ENCODE measurements around the gene C2orf72. TPM values are rescaled to one million over a fixed set of nuclear protein-coding genes. Genes with fewer than 3 reads are reported as not detected.
"Not testable (repeated sequence)": the region's sequence is repeated elsewhere in the genome, so short reads cannot be mapped to it uniquely, and the experiment has no call there.

C2orf72 gene
- total RNA-seq, 1 donor from 2014 or later = 0.05 TPM

DNA sequence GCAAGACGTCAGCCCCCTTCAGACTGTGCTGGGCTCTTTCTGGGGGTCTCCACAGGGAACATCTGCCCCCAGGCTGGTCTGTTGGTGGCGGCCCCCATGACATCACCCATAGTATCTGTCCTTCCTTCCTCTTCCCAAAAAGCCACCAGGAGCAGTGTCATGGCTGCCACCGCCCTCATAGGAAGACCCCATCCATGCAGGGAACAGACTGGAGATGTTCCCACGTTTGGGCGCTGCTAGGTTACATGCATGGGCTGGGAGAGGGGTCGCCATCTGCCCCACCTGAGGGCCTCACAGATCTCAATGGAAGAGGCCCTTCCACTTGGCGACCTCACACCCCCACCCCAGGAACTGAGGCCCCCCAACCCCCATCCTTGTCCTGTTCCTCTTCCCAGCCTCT is 36.3 kb upstream of the C2orf72 start:
- H3K27me3 ChIP-seq (ENCODE audit: low read depth) = peaks cover 68% of the 10 kb centered on the region
- no peaks in the 10 kb centered on the region for H3K36me3 ChIP-seq
- TF ChIP-seq, protein P1, sequence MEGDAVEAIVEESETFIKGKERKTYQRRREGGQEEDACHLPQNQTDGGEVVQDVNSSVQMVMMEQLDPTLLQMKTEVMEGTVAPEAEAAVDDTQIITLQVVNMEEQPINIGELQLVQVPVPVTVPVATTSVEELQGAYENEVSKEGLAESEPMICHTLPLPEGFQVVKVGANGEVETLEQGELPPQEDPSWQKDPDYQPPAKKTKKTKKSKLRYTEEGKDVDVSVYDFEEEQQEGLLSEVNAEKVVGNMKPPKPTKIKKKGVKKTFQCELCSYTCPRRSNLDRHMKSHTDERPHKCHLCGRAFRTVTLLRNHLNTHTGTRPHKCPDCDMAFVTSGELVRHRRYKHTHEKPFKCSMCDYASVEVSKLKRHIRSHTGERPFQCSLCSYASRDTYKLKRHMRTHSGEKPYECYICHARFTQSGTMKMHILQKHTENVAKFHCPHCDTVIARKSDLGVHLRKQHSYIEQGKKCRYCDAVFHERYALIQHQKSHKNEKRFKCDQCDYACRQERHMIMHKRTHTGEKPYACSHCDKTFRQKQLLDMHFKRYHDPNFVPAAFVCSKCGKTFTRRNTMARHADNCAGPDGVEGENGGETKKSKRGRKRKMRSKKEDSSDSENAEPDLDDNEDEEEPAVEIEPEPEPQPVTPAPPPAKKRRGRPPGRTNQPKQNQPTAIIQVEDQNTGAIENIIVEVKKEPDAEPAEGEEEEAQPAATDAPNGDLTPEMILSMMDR (IDR thresholded peaks at IDR 0.05; ENCODE audit: borderline replicate concordance) = no peak

GRCh38 chr2:231001921-231002320 is 35.4 kb upstream of the C2orf72 start:
- H3K27ac ChIP-seq (replicated peaks) = no peak overlapping the region
- H3K27me3 ChIP-seq (ENCODE audit: low read depth) = peaks cover 59% of the 10 kb centered on the region
- H3K9me3 ChIP-seq (replicated peaks) = no peaks in the 10 kb centered on the region
- no peak for DNase-seq
- TF ChIP-seq, protein P1 (IDR thresholded peaks at IDR 0.05; ENCODE audit: borderline replicate concordance) = no peak
- no peaks in the 10 kb centered on the region for H3K36me3 ChIP-seq
- no peak overlapping the region for H3K4me3 ChIP-seq
- intact Hi-C loops (cut with micrococcal nuclease) = no loop called here
- H3K4me1 ChIP-seq = no peaks in the 10 kb centered on the region

More for the DNA sequence above, 36.3 kb upstream of the C2orf72 start:
- Histone ChIP-seq H3K27ac (replicated peaks) (no peak overlapping the region), H3K4me3 (no peak overlapping the region), H3K9me3 (replicated peaks) (no peaks in the 10 kb centered on the region), H3K4me1 (no peaks in the 10 kb centered on the region)
- no peak for DNase-seq
- intact Hi-C loops (cut with micrococcal nuclease) = no loop called here

GRCh38 chr2:231002641-231003040 is 34.7 kb upstream of the C2orf72 start:
- DNase-seq = no peak
- H3K4me3 ChIP-seq = no peak overlapping the region
- intact Hi-C loops (cut with micrococcal nuclease) = no loop called here
- H3K9me3 ChIP-seq (replicated peaks) = no peaks in the 10 kb centered on the region
- peaks cover 58% of the 10 kb centered on the region for H3K27me3 ChIP-seq (ENCODE audit: low read depth)
- H3K36me3 ChIP-seq = no peaks in the 10 kb centered on the region
- H3K4me1 ChIP-seq = no peaks in the 10 kb centered on the region
- H3K27ac ChIP-seq (replicated peaks) = no peak overlapping the region
- TF ChIP-seq, protein P1 (IDR thresholded peaks at IDR 0.05; ENCODE audit: borderline replicate concordance) = no peak

DNA sequence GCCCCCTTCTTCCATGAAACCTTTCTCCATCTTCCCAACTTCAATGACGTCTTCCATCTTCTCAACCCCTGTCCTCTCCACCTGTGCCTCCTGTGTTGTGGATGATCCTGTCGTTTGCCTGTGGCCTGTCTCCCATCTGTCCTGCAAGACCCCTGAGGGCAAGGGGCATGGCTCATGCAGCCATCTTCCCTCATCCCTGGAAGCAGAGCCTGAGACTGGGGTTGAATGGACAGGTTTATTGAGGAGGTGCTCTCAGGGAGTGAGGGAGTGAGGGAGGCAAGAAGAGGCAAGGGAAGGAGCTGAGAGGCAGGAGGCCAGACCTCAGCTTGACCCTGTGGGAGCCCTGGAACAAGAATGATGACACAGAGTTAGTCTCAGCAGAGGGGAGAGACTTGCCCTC is 34.1 kb upstream of the C2orf72 start:
- TF ChIP-seq, protein P1 (IDR thresholded peaks at IDR 0.05; ENCODE audit: borderline replicate concordance) = no peak
- intact Hi-C loops (cut with micrococcal nuclease) = no loop called here

GRCh38 chr2:231004930-231005329 is 32.4 kb upstream of the C2orf72 start:
- H3K27ac ChIP-seq (replicated peaks); intact Hi-C loops (cut with micrococcal nuclease); H3K9me3 ChIP-seq (replicated peaks); H3K4me1 ChIP-seq; H3K36me3 ChIP-seq; H3K4me3 ChIP-seq; DNase-seq: not testable (repeated sequence)
- peaks cover 60% of the 10 kb centered on the region for H3K27me3 ChIP-seq (ENCODE audit: low read depth)

More for the DNA sequence above, 34.1 kb upstream of the C2orf72 start:
- Histone ChIP-seq H3K36me3 (no peaks in the 10 kb centered on the region), H3K27ac (replicated peaks) (no peak overlapping the region), H3K4me1 (no peaks in the 10 kb centered on the region), H3K27me3 (ENCODE audit: low read depth) (peaks cover 64% of the 10 kb centered on the region), H3K4me3 (no peak overlapping the region), H3K9me3 (replicated peaks) (no peaks in the 10 kb centered on the region)
- no peak for DNase-seq

DNA sequence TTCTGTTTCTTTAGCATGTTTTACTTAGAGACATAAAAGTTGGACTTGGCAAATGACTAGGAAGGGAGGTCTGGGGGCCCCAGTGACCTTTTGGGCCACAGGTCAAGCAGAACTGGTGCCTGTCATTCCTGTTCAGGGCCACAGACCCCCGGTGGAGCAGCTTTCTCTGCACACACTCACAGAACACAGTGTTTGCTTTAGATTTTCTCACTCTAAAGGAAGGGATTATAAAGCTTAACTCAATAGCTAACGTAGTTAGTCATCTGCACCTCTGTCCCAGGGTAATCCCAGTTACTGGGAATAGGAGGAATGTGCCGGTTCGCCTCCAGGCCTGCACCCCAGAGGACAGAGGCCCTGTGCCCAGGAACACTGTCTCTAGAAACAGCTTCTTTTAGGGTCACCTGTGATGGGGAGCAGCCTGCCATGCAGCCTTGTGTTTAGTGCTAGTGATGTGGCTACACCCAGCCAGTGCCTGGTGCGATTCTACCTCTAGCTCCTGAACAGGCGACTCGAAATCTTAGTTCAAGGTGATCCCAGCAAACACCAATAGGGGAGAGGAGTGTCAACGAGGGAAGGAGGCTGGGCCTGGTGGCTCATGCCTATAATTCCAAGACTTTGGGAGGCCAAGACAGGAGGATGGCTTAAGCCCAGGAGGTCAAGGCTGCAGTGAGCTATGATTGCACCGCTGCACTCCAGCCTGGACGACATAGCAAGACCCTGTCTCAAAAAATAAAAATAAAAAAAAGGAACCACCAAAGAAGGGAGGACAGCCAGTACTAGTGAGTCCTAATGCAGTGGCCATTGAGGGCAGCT is 29.8 kb upstream of the C2orf72 start:
- no peaks in the 10 kb centered on the region for H3K36me3 ChIP-seq
- intact Hi-C loops (cut with micrococcal nuclease) = no loop called here
- no peak overlapping the region for H3K27ac ChIP-seq (replicated peaks)
- TF ChIP-seq, protein P1 (IDR thresholded peaks at IDR 0.05; ENCODE audit: borderline replicate concordance) = no peak
- DNase-seq = no peak
- no peak overlapping the region for H3K4me3 ChIP-seq
- H3K9me3 ChIP-seq (replicated peaks) = no peaks in the 10 kb centered on the region
- H3K27me3 ChIP-seq (ENCODE audit: low read depth) = peaks cover 51% of the 10 kb centered on the region
- no peaks in the 10 kb centered on the region for H3K4me1 ChIP-seq
